CD8-positive, alpha-beta memory T cell (primary cell): ENCODE measurements around the gene CARHSP1. TPM values are rescaled to one million over a fixed set of nuclear protein-coding genes. Genes with fewer than 3 reads are reported as not detected.
A peak's percentile ranks its signal among the peaks of the same experiment; 100 is the strongest.
"Not testable (repeated sequence)": the region's sequence is repeated elsewhere in the genome, so short reads cannot be mapped to it uniquely, and the experiment has no call there.

Experiments used
- CTCF ChIA-PET: fragments of 350-600 bp; sonication (Branson Sonifier 250); formaldehyde crosslinking; loops from one replicate; lab custom pipeline; 2021; ENCODE audit warnings: antibody characterized with exemption; lab: Charles Lee
- POLR2A ChIA-PET: fragments of 350-600 bp; sonication (Branson Sonifier 250); formaldehyde crosslinking; loops from one replicate; lab custom pipeline; 2021; ENCODE audit warnings: antibody characterized with exemption; lab: Charles Lee
- DNase-seq, 5 donors: peaks; one replicate each; pipeline versions ENCODE4 v3.0.0 to v3.0.0-alpha.2; 2020 to 2022; ENCODE audit warnings: mixed read lengths in 1 of 5
- H3K27ac ChIP-seq: one replicate; pipeline ENCODE4 v1.7.0; 2013; ENCODE audit warnings: low read depth, mild to moderate bottlenecking, low read length, moderate library complexity
- H3K27me3 ChIP-seq: 2 replicates; pipeline ENCODE4 v1.7.0; 2013; ENCODE audit warnings: low read length, mild to moderate bottlenecking; ENCODE audit not compliant: insufficient read depth, poor library complexity, severe bottlenecking
- H3K36me3 ChIP-seq: 2 replicates; pipeline ENCODE4 v1.7.0; 2013; ENCODE audit warnings: mild to moderate bottlenecking, low read length, moderate library complexity; ENCODE audit not compliant: insufficient read depth
- H3K4me1 ChIP-seq: 2 replicates; pipeline ENCODE4 v1.7.0; 2013; ENCODE audit warnings: mild to moderate bottlenecking, low read length, moderate library complexity; ENCODE audit not compliant: insufficient read depth
- H3K4me3 ChIP-seq: 2 replicates; pipeline ENCODE4 v1.7.0; 2013; ENCODE audit warnings: mild to moderate bottlenecking, low read length
- H3K9me3 ChIP-seq: 2 replicates; pipeline ENCODE4 v1.7.0; 2013; ENCODE audit warnings: mild to moderate bottlenecking, low read length
- H3K27ac Mint-ChIP-seq, 8 donors: one replicate each; pipeline ENCODE4 v1.8.0; 2020 to 2021; ENCODE audit warnings: mixed read lengths in 8 of 8, mild to moderate bottlenecking in 6 of 8, inconsistent platforms in 3 of 8, moderate library complexity in 3 of 8
- H3K27me3 Mint-ChIP-seq, 2 donors: one replicate each; pipeline ENCODE4 v1.8.0; 2020 to 2021; ENCODE audit warnings: mixed read lengths in 2 of 2, mild to moderate bottlenecking in 1 of 2, moderate library complexity in 1 of 2
- H3K36me3 Mint-ChIP-seq, 3 donors: one replicate each; pipeline ENCODE4 v1.8.0; 2020 to 2021; ENCODE audit warnings: mixed read lengths in 3 of 3, inconsistent platforms in 1 of 3, mild to moderate bottlenecking in 1 of 3
- H3K4me1 Mint-ChIP-seq, 3 donors: one replicate each; pipeline ENCODE4 v1.8.0; 2020 to 2021; ENCODE audit warnings: mixed read lengths in 3 of 3, inconsistent platforms in 1 of 3, mild to moderate bottlenecking in 1 of 3
- H3K4me3 Mint-ChIP-seq, 7 donors: one replicate each; pipeline ENCODE4 v1.8.0; 2020 to 2021; ENCODE audit warnings: mixed read lengths in 7 of 7, mild to moderate bottlenecking in 6 of 7, moderate library complexity in 4 of 7, inconsistent platforms in 2 of 7
- H3K9me3 Mint-ChIP-seq, 5 donors: one replicate each; pipeline ENCODE4 v1.8.0; 2020 to 2022; ENCODE audit warnings: mixed read lengths in 5 of 5, mild to moderate bottlenecking in 3 of 5, moderate library complexity in 2 of 5, inconsistent platforms in 1 of 5
- polyA plus RNA-seq: library from polyadenylated mRNA; unstranded; fragments of 300-500 nt; fragmentation: Illumina TruSeq; gene quantifications from one replicate; pipeline ENCODE4 v1.2.3, GENCODE V29; 2021
- total RNA-seq, 2 experiments: library from RNA; stranded (reverse); gene quantifications; one replicate each; pipeline ENCODE4 v1.2.3, GENCODE V29; 2021

Gene CARHSP1
- total and polyA plus RNA-seq, 3 experiments from 2014 or later, result 52.6 to 58.5 (median 57.8) TPM

DNA sequence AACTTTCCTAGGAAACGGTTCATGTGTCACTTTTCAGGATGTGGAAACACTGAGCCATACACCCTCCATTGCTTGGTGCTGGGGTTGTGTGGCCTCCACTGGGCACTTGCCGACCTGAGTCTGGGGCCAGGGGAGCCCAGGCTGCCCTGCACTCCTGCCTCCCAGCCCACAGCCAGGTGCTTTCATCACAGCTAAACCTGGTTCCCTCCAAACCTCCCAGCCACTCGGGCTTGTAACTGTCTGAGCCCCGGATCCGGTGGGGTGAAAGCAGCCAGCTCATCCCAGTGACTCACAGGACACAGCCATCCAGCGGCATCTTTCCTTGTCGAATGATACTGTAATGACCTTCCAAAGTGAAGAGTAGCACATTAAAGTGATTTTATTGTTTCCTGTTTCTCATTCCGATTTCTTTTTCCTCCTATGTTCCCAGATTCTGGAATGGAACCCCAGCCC, 19.8 kb downstream of the CARHSP1 start:
- Histone ChIP-seq H3K9me3 (no peaks in the 10 kb centered on the region), H3K27ac (no peak overlapping the region), H3K4me3 (no peak overlapping the region), H3K4me1 (no peaks in the 10 kb centered on the region), H3K36me3 (no peaks in the 10 kb centered on the region), H3K27me3 (no peaks in the 10 kb centered on the region)
- peaks cover 16 to 27% (median 27%) of the 10 kb centered on the region in 3 donors for H3K4me1 Mint-ChIP-seq
- peak overlapping the region in 3 of 8 donors; percentile 17 to 85 (median 50) for H3K27ac Mint-ChIP-seq
- CTCF ChIA-PET, result no interaction called here
- POLR2A ChIA-PET, result no interaction called here
- H3K27me3 Mint-ChIP-seq, result peaks cover 0 to 1% of the 10 kb centered on the region in 2 donors
- peaks cover 0 to 63% (median 3%) of the 10 kb centered on the region in 3 donors for H3K36me3 Mint-ChIP-seq
- no peak overlapping the region for H3K4me3 Mint-ChIP-seq
- DNase-seq, result no peak
- H3K9me3 Mint-ChIP-seq, result no peaks in the 10 kb centered on the region

DNA sequence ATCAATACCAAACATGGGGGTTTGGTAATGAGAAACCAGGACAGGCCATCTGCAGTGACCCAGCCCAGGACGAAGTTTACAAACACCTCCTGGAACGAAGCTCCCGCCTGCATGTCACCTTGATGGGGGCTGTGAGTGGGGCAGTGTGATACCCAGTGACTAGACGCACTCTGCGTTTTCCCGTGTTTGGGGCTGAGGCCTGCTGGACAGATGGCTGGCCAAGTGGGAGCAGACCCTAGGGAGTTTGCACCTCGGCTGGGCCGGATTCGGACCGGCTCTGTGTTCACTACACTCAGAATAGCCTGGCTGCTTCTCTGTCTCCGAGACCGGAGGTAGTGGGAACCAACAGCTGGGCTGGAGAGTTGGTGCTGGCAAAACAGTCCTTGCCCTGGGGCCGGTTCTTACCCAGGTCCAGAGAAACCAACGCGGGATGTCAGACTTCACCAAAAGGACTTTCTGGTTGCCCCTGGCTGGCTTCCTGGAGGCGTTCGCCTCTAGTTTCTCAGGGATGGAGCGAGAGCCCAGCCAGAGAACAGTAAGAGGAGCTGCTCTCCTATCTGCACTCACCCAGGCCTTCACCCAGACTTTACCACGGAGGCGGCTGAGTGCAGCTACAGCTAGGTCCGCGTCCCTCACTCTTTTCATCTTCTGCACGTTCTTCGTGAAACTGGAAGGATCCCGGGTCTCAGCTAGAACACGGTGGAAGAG, 20.4 kb downstream of the CARHSP1 start:
- POLR2A ChIA-PET, result interaction anchor here (0.5 kb wide), 1 partner anchor 119 kb away, joined by 3 read pairs; no protein-coding TSS in a partner anchor
- no peaks in the 10 kb centered on the region for H3K9me3 ChIP-seq
- H3K27ac Mint-ChIP-seq, result peak overlapping the region in 1 of 8 donors; percentile 54
- H3K27ac ChIP-seq, result no peak overlapping the region
- peaks cover 16 to 24% (median 22%) of the 10 kb centered on the region in 3 donors for H3K4me1 Mint-ChIP-seq
- H3K27me3 ChIP-seq, result no peaks in the 10 kb centered on the region
- peaks cover 0 to 61% (median 3%) of the 10 kb centered on the region in 3 donors for H3K36me3 Mint-ChIP-seq
- H3K27me3 Mint-ChIP-seq, result peaks cover 0 to 1% of the 10 kb centered on the region in 2 donors
- no peaks in the 10 kb centered on the region for H3K4me1 ChIP-seq
- H3K4me3 ChIP-seq, result no peak overlapping the region
- no peaks in the 10 kb centered on the region for H3K36me3 ChIP-seq
- H3K9me3 Mint-ChIP-seq, result no peaks in the 10 kb centered on the region
- no peak for DNase-seq
- H3K4me3 Mint-ChIP-seq, result no peak overlapping the region
- CTCF ChIA-PET, result no interaction called here

GRCh38 chr16:8847623-8848022, 21.2 kb downstream of the CARHSP1 start:
- Mint-ChIP-seq H3K9me3 (no peaks in the 10 kb centered on the region), H3K27me3 (peaks cover 0 to 1% of the 10 kb centered on the region in 2 donors), H3K27ac (peak overlapping the region in 1 of 8 donors; percentile 17), H3K36me3 (peaks cover 0 to 54% (median 3%) of the 10 kb centered on the region in 3 donors), H3K4me3 (no peak overlapping the region), H3K4me1 (peaks cover 16 to 21% (median 16%) of the 10 kb centered on the region in 3 donors)
- Histone ChIP-seq H3K36me3 (no peaks in the 10 kb centered on the region), H3K4me1 (no peaks in the 10 kb centered on the region), H3K4me3 (no peak overlapping the region), H3K9me3 (no peaks in the 10 kb centered on the region), H3K27ac (no peak overlapping the region), H3K27me3 (no peaks in the 10 kb centered on the region)
- POLR2A ChIA-PET, result no interaction called here
- DNase-seq, result no peak
- CTCF ChIA-PET, result no interaction called here

DNA sequence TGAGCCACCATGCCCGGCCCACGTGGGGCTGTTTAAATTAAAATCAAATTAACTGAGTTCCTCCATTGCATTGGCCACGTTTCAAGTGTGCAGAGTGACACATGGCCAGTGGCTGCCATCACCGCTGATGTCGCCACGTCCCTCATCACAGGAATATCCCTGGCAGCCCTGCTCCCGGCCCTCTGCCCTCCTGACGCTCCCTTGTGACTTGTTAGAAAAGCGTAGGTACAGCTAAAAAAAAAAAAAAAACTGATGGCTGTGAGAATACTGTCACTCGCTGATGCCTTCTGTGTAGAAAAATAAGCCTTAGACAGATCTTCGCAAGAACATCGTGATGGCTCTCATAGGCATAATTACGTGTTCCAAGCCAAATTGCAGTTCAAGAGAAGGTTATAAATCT, 21.7 kb downstream of the CARHSP1 start:
- Histone ChIP-seq H3K4me1 (no peaks in the 10 kb centered on the region), H3K4me3 (no peak overlapping the region), H3K27me3 (no peaks in the 10 kb centered on the region), H3K27ac (no peak overlapping the region), H3K36me3 (no peaks in the 10 kb centered on the region), H3K9me3 (no peaks in the 10 kb centered on the region)
- H3K36me3 Mint-ChIP-seq, result peaks cover 0 to 51% (median 3%) of the 10 kb centered on the region in 3 donors
- H3K4me3 Mint-ChIP-seq, result no peak overlapping the region
- H3K27me3 Mint-ChIP-seq, result peaks cover 0 to 1% of the 10 kb centered on the region in 2 donors
- peaks cover 16 to 24% (median 16%) of the 10 kb centered on the region in 3 donors for H3K4me1 Mint-ChIP-seq
- no peak for DNase-seq
- CTCF ChIA-PET, result no interaction called here
- POLR2A ChIA-PET, result no interaction called here
- H3K27ac Mint-ChIP-seq, result peak overlapping the region in 2 of 8 donors; percentile 12 to 17
- H3K9me3 Mint-ChIP-seq, result no peaks in the 10 kb centered on the region

DNA sequence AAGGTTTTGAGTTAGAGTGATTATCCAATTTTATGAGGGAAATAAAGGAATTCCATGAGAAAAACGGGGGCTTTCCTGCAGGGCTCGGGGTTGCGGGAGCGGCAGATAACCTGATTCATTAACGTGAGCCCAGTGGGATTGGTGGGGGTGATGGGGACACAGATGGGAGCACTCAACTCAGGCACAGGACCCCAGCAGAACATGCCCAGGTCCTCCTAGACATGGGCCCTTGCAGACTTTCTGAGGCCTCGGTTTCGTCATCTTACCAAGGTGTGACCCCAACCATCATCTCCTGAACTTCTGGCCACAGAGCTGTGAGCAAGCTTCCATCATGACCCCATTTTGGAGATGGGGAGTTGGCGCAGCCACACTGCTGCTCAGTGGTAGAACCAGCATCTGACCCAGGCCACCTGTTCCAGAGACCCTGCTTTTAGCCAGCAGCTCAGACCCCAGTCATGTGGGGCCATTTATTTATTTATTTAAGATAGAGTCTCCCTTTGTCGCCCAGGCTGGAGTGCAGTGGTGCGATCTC, 22.3 kb downstream of the CARHSP1 start:
- H3K27ac Mint-ChIP-seq, result no peak overlapping the region
- Histone ChIP-seq H3K27me3 (no peaks in the 10 kb centered on the region), H3K9me3 (no peaks in the 10 kb centered on the region), H3K4me3 (no peak overlapping the region), H3K27ac (no peak overlapping the region), H3K4me1 (no peaks in the 10 kb centered on the region), H3K36me3 (no peaks in the 10 kb centered on the region)
- ChIA-PET POLR2A (no interaction called here), CTCF (no interaction called here)
- peaks cover 0 to 1% of the 10 kb centered on the region in 2 donors for H3K27me3 Mint-ChIP-seq
- no peak overlapping the region for H3K4me3 Mint-ChIP-seq
- no peaks in the 10 kb centered on the region for H3K9me3 Mint-ChIP-seq
- no peak for DNase-seq
- peaks cover 0 to 48% (median 3%) of the 10 kb centered on the region in 3 donors for H3K36me3 Mint-ChIP-seq
- peaks cover 13 to 23% (median 16%) of the 10 kb centered on the region in 3 donors for H3K4me1 Mint-ChIP-seq

DNA sequence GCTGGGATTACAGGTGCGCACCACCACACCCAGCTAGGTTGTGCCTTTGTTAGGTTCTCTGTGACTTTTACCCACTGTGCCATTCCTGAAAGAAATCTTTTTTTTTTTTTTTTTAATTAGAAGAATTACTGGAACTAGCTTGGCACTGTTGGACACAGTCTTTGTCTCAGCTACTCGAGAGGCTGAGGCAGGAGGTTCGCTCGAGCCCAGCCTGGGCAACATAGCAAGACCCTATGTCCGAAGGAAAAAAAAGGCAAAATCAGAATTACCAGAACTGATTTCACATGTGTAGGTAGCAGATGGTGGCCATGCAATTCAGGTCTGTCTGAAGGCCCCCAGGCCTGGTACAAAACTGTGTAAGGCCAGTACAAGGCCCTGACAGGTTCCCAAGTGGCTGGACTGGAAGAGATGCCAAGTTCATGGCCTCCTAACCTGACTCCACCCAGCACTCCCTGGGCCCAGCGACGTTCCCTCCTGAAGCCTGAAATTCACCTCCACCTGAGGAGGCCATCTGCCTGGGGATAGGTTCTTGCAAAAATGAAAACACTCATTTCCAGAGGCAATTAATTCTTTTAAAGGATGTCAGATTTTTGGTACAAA, 23.0 kb downstream of the CARHSP1 start:
- H3K9me3 ChIP-seq, result no peaks in the 10 kb centered on the region
- DNase-seq, result no peak
- H3K9me3 Mint-ChIP-seq, result no peaks in the 10 kb centered on the region
- no peaks in the 10 kb centered on the region for H3K4me1 ChIP-seq
- H3K4me3 Mint-ChIP-seq, result no peak overlapping the region
- no peaks in the 10 kb centered on the region for H3K27me3 ChIP-seq
- peak overlapping the region in 1 of 8 donors; percentile 29 for H3K27ac Mint-ChIP-seq
- ChIA-PET CTCF (no interaction called here), POLR2A (no interaction called here)
- no peaks in the 10 kb centered on the region for H3K36me3 ChIP-seq
- peaks cover 0 to 44% (median 3%) of the 10 kb centered on the region in 3 donors for H3K36me3 Mint-ChIP-seq
- no peak overlapping the region for H3K27ac ChIP-seq
- peaks cover 0 to 1% of the 10 kb centered on the region in 2 donors for H3K27me3 Mint-ChIP-seq
- no peak overlapping the region for H3K4me3 ChIP-seq
- peaks cover 10 to 21% (median 14%) of the 10 kb centered on the region in 3 donors for H3K4me1 Mint-ChIP-seq

DNA sequence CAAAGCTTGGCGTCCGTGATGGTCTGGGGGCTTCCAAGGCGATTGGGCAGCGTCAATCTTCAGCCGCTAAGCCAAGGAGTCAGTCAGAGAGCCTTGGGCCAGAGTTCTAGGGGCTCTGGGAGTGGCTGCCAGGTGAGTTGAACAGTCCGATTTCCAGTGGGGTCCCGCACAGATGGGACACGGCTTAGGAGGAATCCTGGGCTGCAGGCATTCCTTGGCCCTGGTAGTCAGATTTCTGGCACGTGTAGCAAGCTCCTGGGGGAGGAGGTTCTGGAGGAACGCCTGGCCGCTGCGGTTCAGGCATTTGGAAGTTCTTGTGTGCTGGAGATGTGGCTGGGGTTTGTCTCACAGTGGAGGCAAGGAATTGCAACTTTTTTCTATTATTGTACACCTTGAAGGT, 25.5 kb downstream of the CARHSP1 start:
- H3K4me3 ChIP-seq, H3K4me3 Mint-ChIP-seq, H3K36me3 ChIP-seq, H3K27me3 Mint-ChIP-seq, H3K9me3 Mint-ChIP-seq, DNase-seq, H3K27ac ChIP-seq, H3K4me1 ChIP-seq, CTCF ChIA-PET, H3K9me3 ChIP-seq, H3K27me3 ChIP-seq, POLR2A ChIA-PET: not testable (repeated sequence)
- Mint-ChIP-seq H3K36me3 (peaks cover 0 to 19% (median 0%) of the 10 kb centered on the region in 3 donors), H3K27ac (peak overlapping the region in 3 of 8 donors; percentile 11 to 86 (median 30)), H3K4me1 (peaks cover 0 to 13% (median 6%) of the 10 kb centered on the region in 3 donors)

- Mint-ChIP-seq H3K4me1 (peaks cover 0 to 13% (median 6%) of the 10 kb centered on the region in 3 donors), H3K27ac (peak overlapping the region in 6 of 8 donors; percentile 8 to 80 (median 40))
- CTCF ChIA-PET, H3K9me3 ChIP-seq, H3K4me3 ChIP-seq, POLR2A ChIA-PET, H3K36me3 ChIP-seq, H3K36me3 Mint-ChIP-seq, H3K9me3 Mint-ChIP-seq, H3K27ac ChIP-seq, H3K4me1 ChIP-seq, H3K4me3 Mint-ChIP-seq, H3K27me3 Mint-ChIP-seq, DNase-seq, H3K27me3 ChIP-seq: not testable (repeated sequence)
These were observed 26.8 kb downstream of the CARHSP1 start for GRCh38 chr16:8842016-8842415.
